ENCODE results near the gene WDR88. TPM values are rescaled to one million over a fixed set of nuclear protein-coding genes. Genes with fewer than 3 reads are reported as not detected.

Gene WDR88
- total and polyA plus RNA-seq, 2 donors (not counting 3 experiments of a cell fraction or from before 2014, with no cell fraction given) = not detected

- no TSS peak for BruUV-seq (replicated peaks)
- H3K9me3 ChIP-seq (replicated peaks; ENCODE audit: control insufficient read depth, insufficient read depth, low read length) = no peaks in the 10 kb centered on the region
- no peak for TF ChIP-seq MYC (IDR thresholded peaks at IDR 0.05; ENCODE audit: low read depth, low read length)
- no peak for TF ChIP-seq JUN (IDR thresholded peaks at IDR 0.05; ENCODE audit: borderline replicate concordance, insufficient read depth, insufficient read length, low read depth)
- no peak for TF ChIP-seq CTCF (IDR thresholded peaks at IDR 0.05; ENCODE audit: extremely low read depth in 1 of 2, insufficient read depth in 1 of 2, low read depth in 1 of 2, low read length in 2 of 2)
- no peak for TF ChIP-seq MAX (IDR thresholded peaks at IDR 0.05; ENCODE audit: insufficient read depth, insufficient read length)
- no peak for TF ChIP-seq FOS (IDR thresholded peaks at IDR 0.05; ENCODE audit: borderline replicate concordance, insufficient read depth, low read length)
- H3K9me1 ChIP-seq (replicated peaks; ENCODE audit: control insufficient read depth, extremely low read depth, insufficient read depth, low read length) = no peaks in the 10 kb centered on the region
- peaks cover 0 to 5% of the 10 kb centered on the region in 2 experiments for H3K36me3 ChIP-seq (ENCODE audit: control insufficient read depth in 2 of 2, extremely low read depth in 1 of 2, insufficient read depth in 2 of 2, low read length in 2 of 2)
- intact Hi-C loops (cut with micrococcal nuclease) (no loop called here), dilution Hi-C loops (cut with MboI; ENCODE audit: extremely low pct_ligation_motif_present, low sequenced_read_pairs) (no loop called here)
- no peak overlapping the region for H2AFZ ChIP-seq (ENCODE audit: low read depth, low read length)
- H3K27ac ChIP-seq (ENCODE audit: insufficient read depth, low read depth, low read length) = no peak overlapping the region
- no peak overlapping the region for H3K4me2 ChIP-seq (ENCODE audit: insufficient read depth, low read length)
- CTCF ChIA-PET = no interaction called here
- no peak overlapping the region for H3K9ac ChIP-seq (replicated peaks; ENCODE audit: extremely low read depth, insufficient read depth, low read length)
- FAIRE-seq (no peak), DNase-seq (ENCODE audit: low read depth, low spot score) (no peak)
- H3K79me2 ChIP-seq (ENCODE audit: control insufficient read depth, insufficient read depth, low read length) = no peaks in the 10 kb centered on the region
- no peak overlapping the region for H3K4me3 ChIP-seq (replicated peaks in 1 of 3; ENCODE audit: insufficient read depth in 1 of 3, low read depth in 1 of 3, low read length in 3 of 3)
- no peaks in the 10 kb centered on the region for H3K27me3 ChIP-seq (ENCODE audit: control insufficient read depth in 2 of 2, insufficient read depth in 2 of 2, low read length in 2 of 2)
- no peaks in the 10 kb centered on the region for H4K20me1 ChIP-seq (replicated peaks; ENCODE audit: control insufficient read depth, extremely low read depth, insufficient read depth, low read length)
- POLR2A ChIA-PET = no interaction called here
- no peaks in the 10 kb centered on the region for H3K4me1 ChIP-seq (ENCODE audit: control insufficient read depth, extremely low read depth, insufficient read depth, low read length)
Measured at GRCh38 chr19:33204136-33204973, 72.4 kb downstream of the WDR88 start.
